HepG2 (cell line): ENCODE results near the gene FPGS. TPM values are rescaled to one million over a fixed set of nuclear protein-coding genes. Genes with fewer than 3 reads are reported as not detected.

ENCODE experiments used
- ATAC-seq: fragments of 200-7000 bp; cut with Tn5 transposase; 3 replicates; pipeline ENCODE4 v1.9.1; 2020; ENCODE audit warnings: mild to moderate bottlenecking, moderate library complexity
- BruUV-seq: library from RNA; stranded (reverse); fragments of 400-500 nt; replicated peaks from 2 replicates; lab custom pipeline; 2021; lab: Mats Ljungman, UMichigan
- CTCF ChIA-PET: fragments of 300-600 bp; formaldehyde crosslinking; extraction: SDS; loops from one replicate; lab custom pipeline; 2021; ENCODE audit warnings: low total read pairs, inconsistent platforms, low intra/inter-chr PET ratio; lab: Yijun Ruan, JAX
- POLR2A ChIA-PET: fragments of 350-600 bp; sonication (Branson Sonifier 250); formaldehyde crosslinking; loops from one replicate; lab custom pipeline; 2020; ENCODE audit warnings: antibody characterized with exemption, inconsistent platforms; lab: Yijun Ruan, JAX
- DNase-seq: peaks from one replicate; pipeline ENCODE4 v3.0.0-alpha.2; 2015; ENCODE audit warnings: low spot score
- FAIRE-seq: peaks from 3 replicates; lab custom pipeline; 2011; peaks lifted over from hg19 to GRCh38; lab: Jason Lieb, UNC
- H2AFZ ChIP-seq: one replicate; pipeline ENCODE4 v1.6.1; 2011; ENCODE audit warnings: low read length, inconsistent platforms
- H3K27ac ChIP-seq: fragments of 300-600 bp; 3 replicates; pipeline ENCODE4 v1.8.0; 2011; ENCODE audit warnings: mixed run types, mild to moderate bottlenecking, mixed read lengths, low read length, inconsistent platforms; ENCODE audit not compliant: insufficient read depth; ENCODE audit errors: extremely low read length
- H3K27me3 ChIP-seq, 2 experiments: fragments of 200-600 bp in 1 of 2; 2 replicates in 1 of 2; 3 replicates in 1 of 2; pipeline versions ENCODE4 v1.6.0 to v1.8.0; 2011; ENCODE audit warnings: low read length in 2 of 2, mild to moderate bottlenecking in 2 of 2, moderate library complexity in 2 of 2, inconsistent platforms in 1 of 2; ENCODE audit not compliant: insufficient read depth in 2 of 2, control insufficient read depth in 1 of 2
- H3K36me3 ChIP-seq, 2 experiments: fragments of 200-600 bp in 1 of 2; replicated peaks in 1 of 2; 2 replicates in 1 of 2; 3 replicates in 1 of 2; pipeline versions ENCODE4 v1.5.1 to v1.8.0; 2011; ENCODE audit warnings: low read length in 2 of 2, inconsistent platforms in 1 of 2; ENCODE audit not compliant: insufficient read depth in 2 of 2, control insufficient read depth in 1 of 2
- H3K4me1 ChIP-seq: 2 replicates; pipeline ENCODE4 v1.5.1; 2012; ENCODE audit warnings: low read length, inconsistent platforms; ENCODE audit not compliant: insufficient read depth
- H3K4me2 ChIP-seq: 2 replicates; pipeline ENCODE4 v1.6.0; 2011; ENCODE audit warnings: low read depth, low read length, inconsistent platforms
- H3K4me3 ChIP-seq, 3 experiments: fragments of 200-600 bp in 1 of 3; sonication (generic), shearing (Covaris generic) in 1 of 3; replicated peaks in 1 of 3; 2 replicates each; pipeline ENCODE4 v1.5.1; 2011 to 2016; ENCODE audit warnings: low read length in 3 of 3, inconsistent platforms in 2 of 3, low read depth in 2 of 3, mild to moderate bottlenecking in 2 of 3, control low read depth in 1 of 3, mixed read lengths in 1 of 3; ENCODE audit not compliant: insufficient read depth in 1 of 3
- H3K79me2 ChIP-seq: one replicate; pipeline ENCODE4 v1.6.1; 2011; ENCODE audit warnings: low read length, inconsistent platforms; ENCODE audit not compliant: insufficient read depth
- H3K9ac ChIP-seq: 2 replicates; pipeline ENCODE4 v1.6.0; 2011; ENCODE audit warnings: mild to moderate bottlenecking, low read depth, low read length, inconsistent platforms; ENCODE audit not compliant: insufficient read depth
- H3K9me3 ChIP-seq: 2 replicates; pipeline ENCODE4 v1.5.1; 2012; ENCODE audit warnings: mild to moderate bottlenecking, low read length
- H4K20me1 ChIP-seq: 2 replicates; pipeline ENCODE4 v1.6.0; 2011; ENCODE audit warnings: inconsistent platforms, mild to moderate bottlenecking, low read length, moderate library complexity; ENCODE audit not compliant: insufficient read depth
- AGO2 ChIP-seq: fragments of 200-400 bp; formaldehyde crosslinking; optimal IDR thresholded peaks from 2 replicates; pipeline ENCODE3; 2017; ENCODE audit warnings: mild to moderate bottlenecking, low read depth, low read length, moderate library complexity
- CENPX ChIP-seq: sonication (generic); formaldehyde crosslinking; IDR thresholded peaks from 2 replicates; pipeline ENCODE4 v1.9.0; 2021; ENCODE audit warnings: mild to moderate bottlenecking, missing genetic modification reagents, moderate library complexity
- RBFOX2 ChIP-seq: fragments of 200-400 bp; formaldehyde crosslinking; IDR thresholded peaks from 2 replicates; pipeline ENCODE4 v1.6.1; 2017; ENCODE audit warnings: low read depth, mild to moderate bottlenecking, low read length
- ZMYM3 ChIP-seq: sonication (generic); formaldehyde crosslinking; IDR thresholded peaks from 2 replicates; pipeline ENCODE4 v1.5.1; 2020; ENCODE audit warnings: mild to moderate bottlenecking, missing genetic modification reagents
- ZNF263 ChIP-seq: sonication (generic); formaldehyde crosslinking; IDR thresholded peaks from 2 replicates; pipeline ENCODE4 v1.4.0; 2020; ENCODE audit warnings: missing genetic modification reagents
- ZNF329 ChIP-seq: sonication (generic); formaldehyde crosslinking; IDR thresholded peaks from 2 replicates; pipeline ENCODE4 v1.9.0; 2021; ENCODE audit warnings: low read depth, mild to moderate bottlenecking, missing genetic modification reagents
- ZNF629 ChIP-seq: sonication (generic); formaldehyde crosslinking; conservative IDR thresholded peaks from 2 replicates; pipeline ENCODE4 v1.5.0; 2020; ENCODE audit warnings: missing genetic modification reagents
- ZNF777 ChIP-seq: sonication (generic); formaldehyde crosslinking; IDR thresholded peaks from 2 replicates; pipeline ENCODE4 v1.4.0; 2020; ENCODE audit warnings: missing genetic modification reagents
- WGBS: methylation state at CpG from one replicate; pipeline ENCODE4 v1.1.6; 2017; ENCODE audit warnings: low lambda C conversion rate; 5-methylcytosine and 5-hydroxymethylcytosine counted together
- in situ Hi-C: cut with HindIII; loops from 2 replicates; pipeline ENCODE4 v1.10.0; 2017; ENCODE audit warnings: low pct_unique_long_range_greater_than_20kb; ENCODE audit not compliant: extremely low pct_ligation_motif_present
- intact Hi-C: fragments of 100-400 bp; cut with micrococcal nuclease; formaldehyde crosslinking; loops from one replicate; pipeline ENCODE4 v1.10.0; 2022; ENCODE audit not compliant: unreplicated experiment
- polyA plus RNA-seq, 8 experiments: library from polyadenylated mRNA; depleted of rRNA in 3 of 8; stranded (reverse) in 7 of 8; unstranded in 1 of 8; fragments of >200 nt; fragmentation: Illumina TruSeq in 4 of 8; extraction: Trizol in 4 of 8; gene quantifications; 2 replicates each; pipeline versions ENCODE4 v1.2.1 to v1.2.3, GENCODE V29; 2011 to 2016; ENCODE audit warnings: low read depth in 4 of 8, missing spikeins in 1 of 8, mixed read lengths in 1 of 8; ENCODE audit not compliant: insufficient read depth in 1 of 8
- total RNA-seq, 5 experiments: library from RNA; depleted of rRNA; stranded (reverse); fragments of >200 nt; fragmentation: Illumina TruSeq; extraction: Trizol; gene quantifications; 2 replicates each; pipeline ENCODE4 v1.2.3, GENCODE V29; 2016; ENCODE audit warnings: low read depth in 1 of 5

Gene FPGS
- total and polyA plus RNA-seq, 2 of the 13 experiments (the other 11 are each of a cell fraction or from before 2014, with no cell fraction given) = 35.6 to 36.8 TPM

DNA sequence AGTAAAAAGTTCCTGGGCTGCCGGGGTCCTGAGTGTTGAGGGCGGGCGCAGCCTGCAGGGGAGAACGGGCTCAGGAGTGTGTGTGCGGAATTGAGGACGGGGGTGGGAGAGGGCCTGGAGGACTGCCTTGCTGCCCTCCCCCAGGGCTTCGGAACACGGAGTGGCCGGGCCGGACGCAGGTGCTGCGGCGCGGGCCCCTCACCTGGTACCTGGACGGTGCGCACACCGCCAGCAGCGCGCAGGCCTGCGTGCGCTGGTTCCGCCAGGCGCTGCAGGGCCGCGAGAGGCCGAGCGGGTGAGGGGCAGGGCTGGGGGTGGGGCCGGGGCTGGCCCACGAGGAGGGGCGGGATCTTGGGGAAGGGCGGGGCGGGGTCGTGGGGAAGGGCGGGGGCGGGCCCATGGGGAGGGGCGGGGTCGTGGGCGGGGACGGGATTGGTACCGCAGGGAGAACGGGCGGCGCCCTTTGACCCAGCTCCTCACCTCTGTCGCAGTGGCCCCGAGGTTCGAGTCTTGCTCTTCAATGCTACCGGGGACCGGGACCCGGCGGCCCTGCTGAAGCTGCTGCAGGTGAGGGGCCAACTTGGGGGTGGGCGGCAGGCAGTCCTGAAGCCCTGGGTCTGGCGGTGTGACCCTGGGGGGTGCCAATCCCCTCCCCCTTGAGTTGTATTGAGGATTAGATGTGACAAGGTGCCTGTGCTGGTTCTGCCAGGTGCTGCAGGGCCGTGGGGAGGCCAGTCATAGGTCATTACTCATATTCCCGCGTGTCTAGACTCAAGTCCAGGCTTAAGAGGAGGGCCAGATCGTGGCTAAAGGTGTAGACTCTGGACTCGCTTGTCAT lies 7.1 kb downstream of the FPGS start:
- Histone ChIP-seq H3K27ac (no peak overlapping the region), H3K27me3 (no peaks in the 10 kb centered on the region), H3K9me3 (no peaks in the 10 kb centered on the region), H3K4me1 (peaks cover 23% of the 10 kb centered on the region), H3K4me3 (no peak overlapping the region), H3K79me2 (no peaks in the 10 kb centered on the region), H3K4me2 (no peak overlapping the region), H2AFZ (no peak overlapping the region), H3K36me3 (peaks cover 17 to 48% of the 10 kb centered on the region in 2 experiments; a peak in 4 of 5 replicates), H4K20me1 (no peaks in the 10 kb centered on the region), H3K9ac (no peak overlapping the region)
- intact Hi-C loops = no loop called here
- ChIA-PET POLR2A (interaction anchor here (0.8 to 1.2 kb wide), 3 partner anchors 10 to 18 kb away, joined by 3 to 4 read pairs (median 3); no protein-coding TSS in a partner anchor), CTCF (no interaction called here)
- BruUV-seq = no TSS peak
- FAIRE-seq (no peak), DNase-seq (no peak), ATAC-seq (no peak)
- TF ChIP-seq CENPX = no peak
- TF ChIP-seq RBFOX2 = peak; percentile 73
- peak; percentile 63 for TF ChIP-seq AGO2
- whole genome bisulfite sequencing = 92% methylated on average over 40 of the region's 57 CpGs
- in situ Hi-C loops = no loop called here

DNA sequence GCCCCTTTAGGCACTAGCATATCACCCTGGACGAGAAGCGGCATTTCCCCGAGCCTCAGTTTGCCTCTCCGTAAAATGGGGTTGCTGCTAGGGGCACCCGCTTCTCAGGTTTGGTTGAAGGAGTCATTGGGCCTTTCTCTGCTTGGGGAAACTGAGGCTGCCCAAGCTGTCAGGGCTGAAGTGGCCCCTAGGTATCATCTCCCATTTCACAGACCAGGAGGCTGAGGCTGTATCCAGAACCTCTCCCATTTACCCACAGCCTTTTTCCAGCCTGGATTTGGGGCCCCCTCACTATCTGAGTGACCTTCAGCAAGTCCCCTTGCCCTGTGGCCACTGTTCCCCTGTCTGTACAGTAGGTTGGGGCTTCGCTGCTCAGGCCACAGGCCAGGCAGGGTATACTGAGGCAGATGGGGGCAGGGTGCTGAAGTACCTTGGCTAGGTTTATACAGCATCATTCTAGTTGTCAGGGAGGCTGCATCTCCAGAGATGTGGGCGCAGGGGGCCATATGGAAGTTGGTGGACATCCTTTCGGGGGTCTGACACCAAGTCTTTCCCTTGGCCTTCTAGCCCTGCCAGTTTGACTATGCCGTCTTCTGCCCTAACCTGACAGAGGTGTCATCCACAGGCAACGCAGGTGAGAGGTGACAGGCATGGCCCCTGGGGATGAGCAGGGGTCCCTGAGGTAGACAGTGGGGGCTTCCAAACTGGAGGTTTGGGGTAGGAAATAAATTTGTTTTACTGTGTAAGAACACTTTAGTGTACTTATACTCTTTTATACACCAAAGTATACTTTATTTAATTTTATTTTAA lies 7.9 kb downstream of the FPGS start:
- H3K9ac ChIP-seq = no peak overlapping the region
- H3K9me3 ChIP-seq = no peaks in the 10 kb centered on the region
- no peak overlapping the region for H3K4me2 ChIP-seq
- in situ Hi-C loops = no loop called here
- CTCF ChIA-PET = no interaction called here
- peaks cover 22% of the 10 kb centered on the region for H3K4me1 ChIP-seq
- H2AFZ ChIP-seq = no peak overlapping the region
- DNase-seq (no peak), FAIRE-seq (no peak)
- POLR2A ChIA-PET = no interaction called here
- intact Hi-C loops = no loop called here
- peaks cover 17 to 48% of the 10 kb centered on the region in 2 experiments; a peak in 4 of 5 replicates for H3K36me3 ChIP-seq
- no peaks in the 10 kb centered on the region for H3K79me2 ChIP-seq
- 100% methylated on average over 3 of the region's 10 CpGs for WGBS
- H4K20me1 ChIP-seq = no peaks in the 10 kb centered on the region
- no peak overlapping the region for H3K4me3 ChIP-seq
- BruUV-seq = no TSS peak
- TF ChIP-seq ZNF329 (no peak), ZNF629 (CRISPR knock-in tag) (peak; percentile 93), ZNF777 (no peak), ZMYM3 (peak; percentile 39; the same call in 1 of the 2 replicates), ZNF263 (CRISPR knock-in tag) (no peak)
- TF ChIP-seq, all 625 proteins: peak for 2
- ATAC-seq = no peak
- Histone ChIP-seq H3K27me3 (no peaks in the 10 kb centered on the region), H3K27ac (no peak overlapping the region)
